HUES48 (cell line): ENCODE measurements around the gene HDDC2.

Experiments used
- H3K27ac ChIP-seq: one replicate; pipeline ENCODE4 v1.7.0; 2013; ENCODE audit warnings: low read depth, low read length, inconsistent platforms
- H3K27me3 ChIP-seq: 2 replicates; pipeline ENCODE4 v1.6.1; 2013; ENCODE audit warnings: mild to moderate bottlenecking, low read length; ENCODE audit not compliant: control insufficient read depth, insufficient read depth
- H3K36me3 ChIP-seq: 2 replicates; pipeline ENCODE4 v1.6.1; 2013; ENCODE audit warnings: low read length; ENCODE audit not compliant: control insufficient read depth, insufficient read depth
- H3K4me1 ChIP-seq: 2 replicates; pipeline ENCODE4 v1.6.1; 2013; ENCODE audit warnings: mild to moderate bottlenecking, low read length; ENCODE audit not compliant: control insufficient read depth, insufficient read depth
- H3K4me3 ChIP-seq: 2 replicates; pipeline ENCODE4 v1.5.1; 2013; ENCODE audit warnings: mild to moderate bottlenecking, low read depth, low read length
- H3K9ac ChIP-seq: 2 replicates; pipeline ENCODE4 v1.6.1; 2013; ENCODE audit warnings: mild to moderate bottlenecking, low read depth, low read length, moderate library complexity
- H3K9me3 ChIP-seq: 2 replicates; pipeline ENCODE4 v1.6.1; 2013; ENCODE audit warnings: low read length; ENCODE audit not compliant: control insufficient read depth, insufficient read depth

The HDDC2 gene

GRCh38 chr6:125269328-125269985 lies 32.3 kb downstream of the HDDC2 start:
- no peak overlapping the region for H3K27ac ChIP-seq
- H3K4me1 ChIP-seq = no peaks in the 10 kb centered on the region
- no peaks in the 10 kb centered on the region for H3K9me3 ChIP-seq
- no peaks in the 10 kb centered on the region for H3K27me3 ChIP-seq
- no peak overlapping the region for H3K4me3 ChIP-seq
- H3K36me3 ChIP-seq = peaks cover 12% of the 10 kb centered on the region; the same call in 1 of the 2 replicates
- H3K9ac ChIP-seq = no peak overlapping the region

GRCh38 chr6:125268765-125269164 lies 33.0 kb downstream of the HDDC2 start:
- Histone ChIP-seq H3K4me1 (no peaks in the 10 kb centered on the region), H3K27me3 (no peaks in the 10 kb centered on the region), H3K9ac (no peak overlapping the region), H3K4me3 (no peak overlapping the region), H3K27ac (no peak overlapping the region), H3K9me3 (no peaks in the 10 kb centered on the region), H3K36me3 (peaks cover 6% of the 10 kb centered on the region; the same call in 1 of the 2 replicates)

- Histone ChIP-seq H3K9ac (no peak overlapping the region), H3K27ac (no peak overlapping the region), H3K27me3 (no peaks in the 10 kb centered on the region), H3K9me3 (no peaks in the 10 kb centered on the region), H3K4me1 (peaks cover 1% of the 10 kb centered on the region; the same call in 1 of the 2 replicates), H3K4me3 (no peak overlapping the region), H3K36me3 (peaks cover 4% of the 10 kb centered on the region; the same call in 1 of the 2 replicates)
Observed at GRCh38 chr6:125267806-125268523, 33.8 kb downstream of the HDDC2 start.

- Histone ChIP-seq H3K9ac (no peak overlapping the region), H3K27ac (no peak overlapping the region), H3K36me3 (no peaks in the 10 kb centered on the region), H3K4me3 (no peak overlapping the region), H3K4me1 (peaks cover 6% of the 10 kb centered on the region; the same call in 1 of the 2 replicates), H3K9me3 (no peaks in the 10 kb centered on the region), H3K27me3 (no peaks in the 10 kb centered on the region)
Observed at GRCh38 chr6:125264476-125264875, 37.3 kb downstream of the HDDC2 start.

GRCh38 chr6:125262016-125263013 lies 39.5 kb downstream of the HDDC2 start:
- H3K4me3 ChIP-seq = no peak overlapping the region
- no peak overlapping the region for H3K27ac ChIP-seq
- no peaks in the 10 kb centered on the region for H3K36me3 ChIP-seq
- no peaks in the 10 kb centered on the region for H3K27me3 ChIP-seq
- H3K9ac ChIP-seq = no peak overlapping the region
- H3K4me1 ChIP-seq = peaks cover 6% of the 10 kb centered on the region; the same call in 1 of the 2 replicates
- no peaks in the 10 kb centered on the region for H3K9me3 ChIP-seq

GRCh38 chr6:125259354-125259736 lies 42.4 kb downstream of the HDDC2 start:
- peaks cover 6% of the 10 kb centered on the region; the same call in 1 of the 2 replicates for H3K4me1 ChIP-seq
- H3K9me3 ChIP-seq = no peaks in the 10 kb centered on the region
- H3K4me3 ChIP-seq = no peak overlapping the region
- H3K27ac ChIP-seq = no peak overlapping the region
- no peak overlapping the region for H3K9ac ChIP-seq
- no peaks in the 10 kb centered on the region for H3K36me3 ChIP-seq
- H3K27me3 ChIP-seq = no peaks in the 10 kb centered on the region

DNA sequence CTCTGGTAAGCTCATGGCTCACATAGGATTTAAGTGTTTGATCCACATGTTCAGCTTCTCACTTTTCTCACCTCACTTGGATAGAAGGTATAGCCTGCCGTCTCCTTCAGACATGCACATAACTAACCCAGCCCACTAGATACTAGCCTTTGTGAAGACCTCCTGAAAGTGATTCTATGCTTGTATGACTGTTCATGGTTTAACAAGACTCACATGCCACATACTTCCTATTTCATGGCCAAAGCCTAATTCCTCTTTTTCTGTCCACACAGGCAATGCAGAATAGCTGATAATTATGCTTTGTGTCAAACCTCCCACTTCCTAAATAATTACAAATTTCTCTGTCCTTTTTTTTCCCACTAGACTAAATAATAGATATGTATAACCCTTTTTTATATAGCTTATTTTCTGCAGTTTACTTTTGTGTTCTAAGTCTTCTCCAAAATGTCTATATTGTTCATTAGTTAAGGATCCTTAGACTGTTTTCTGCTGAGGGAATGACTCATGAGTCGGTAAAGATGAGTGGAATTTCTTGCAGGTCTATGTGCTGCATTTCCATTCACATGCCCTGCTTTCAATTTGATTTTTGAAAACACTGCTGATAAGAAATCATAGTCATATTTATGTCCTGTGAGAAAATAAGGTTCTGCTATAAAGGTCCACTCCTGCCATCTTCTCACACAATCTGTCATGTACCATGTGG lies 43.0 kb downstream of the HDDC2 start:
- Histone ChIP-seq H3K4me1 (peaks cover 6% of the 10 kb centered on the region; the same call in 1 of the 2 replicates), H3K9ac (no peak overlapping the region), H3K27ac (no peak overlapping the region), H3K27me3 (no peaks in the 10 kb centered on the region), H3K4me3 (no peak overlapping the region), H3K36me3 (no peaks in the 10 kb centered on the region), H3K9me3 (no peaks in the 10 kb centered on the region)

DNA sequence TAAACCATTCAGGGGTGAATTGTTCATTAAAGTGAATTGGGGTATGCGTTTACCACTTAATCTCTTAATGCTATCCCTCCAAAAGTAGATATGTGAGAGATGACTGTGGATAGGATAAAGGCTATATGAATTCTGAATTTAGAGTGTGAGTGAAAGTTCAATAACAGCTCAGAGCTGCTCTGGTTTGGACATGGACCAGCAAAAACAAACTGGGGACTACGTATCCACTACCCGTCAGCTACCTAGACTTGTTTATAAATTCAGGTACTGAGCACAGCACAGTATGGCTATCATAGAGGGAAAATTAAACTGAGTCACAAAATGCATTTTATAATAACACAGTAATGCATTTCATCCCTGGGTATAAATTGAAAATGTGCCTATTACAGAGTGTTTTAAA lies 44.4 kb downstream of the HDDC2 start:
- Histone ChIP-seq H3K4me3 (no peak overlapping the region), H3K27me3 (no peaks in the 10 kb centered on the region), H3K9ac (no peak overlapping the region), H3K4me1 (no peaks in the 10 kb centered on the region), H3K9me3 (no peaks in the 10 kb centered on the region), H3K27ac (no peak overlapping the region), H3K36me3 (no peaks in the 10 kb centered on the region)

GRCh38 chr6:125255201-125255600 lies 46.6 kb downstream of the HDDC2 start:
- Histone ChIP-seq H3K27ac (no peak overlapping the region), H3K27me3 (no peaks in the 10 kb centered on the region), H3K36me3 (no peaks in the 10 kb centered on the region), H3K9ac (no peak overlapping the region), H3K4me1 (peaks cover 10% of the 10 kb centered on the region; the same call in 1 of the 2 replicates), H3K9me3 (no peaks in the 10 kb centered on the region), H3K4me3 (no peak overlapping the region)

- Histone ChIP-seq H3K9me3 (no peaks in the 10 kb centered on the region), H3K4me3 (no peak overlapping the region), H3K36me3 (no peaks in the 10 kb centered on the region), H3K4me1 (peaks cover 10% of the 10 kb centered on the region; the same call in 1 of the 2 replicates), H3K27me3 (no peaks in the 10 kb centered on the region), H3K27ac (no peak overlapping the region), H3K9ac (no peak overlapping the region)
Observed at GRCh38 chr6:125254321-125254720, 47.4 kb downstream of the HDDC2 start.
